Kidney (tissue), 14 donors: ENCODE data around the gene SPIB. TPM values are rescaled to one million over a fixed set of nuclear protein-coding genes. Genes with fewer than 3 reads are reported as not detected.
A peak's percentile ranks its signal among the peaks of the same experiment; 100 is the strongest.

Experiments
- DNase-seq, 5 donors: peaks; one replicate each; pipeline ENCODE4 v3.0.0-alpha.2; 2013 to 2020
- FAIRE-seq: peaks from 2 replicates; lab custom pipeline; 2012; peaks lifted over from hg19 to GRCh38; lab: Jason Lieb, UNC
- H3K27ac ChIP-seq, 2 donors: one replicate each; pipeline ENCODE4 v1.7.0; 2013; ENCODE audit warnings: low read depth in 2 of 2, low read length in 2 of 2, inconsistent platforms in 1 of 2
- H3K27me3 ChIP-seq: one replicate; pipeline ENCODE4 v1.7.1; 2013; ENCODE audit warnings: low read length, inconsistent platforms; ENCODE audit not compliant: control insufficient read depth, insufficient read depth
- H3K36me3 ChIP-seq, 3 donors: one replicate each; pipeline versions ENCODE4 v1.7.0 to v1.7.1; 2013; ENCODE audit warnings: low read length in 3 of 3, control low read depth in 1 of 3, inconsistent platforms in 1 of 3; ENCODE audit not compliant: insufficient read depth in 3 of 3, control insufficient read depth in 2 of 3
- H3K4me1 ChIP-seq, 3 donors: one replicate each; pipeline versions ENCODE4 v1.7.0 to v1.7.1; 2013; ENCODE audit warnings: low read length in 3 of 3, inconsistent platforms in 1 of 3, low read depth in 1 of 3; ENCODE audit not compliant: control insufficient read depth in 2 of 3, insufficient read depth in 2 of 3
- H3K4me3 ChIP-seq, 3 donors: one replicate each; pipeline versions ENCODE4 v1.7.0 to v1.8.1; 2013; ENCODE audit warnings: low read length in 3 of 3, control low read depth in 1 of 3, inconsistent platforms in 1 of 3
- H3K9ac ChIP-seq, 3 donors: one replicate each; pipeline versions ENCODE4 v1.7.0 to v1.7.1; 2013; ENCODE audit warnings: low read length in 3 of 3, control low read depth in 1 of 3, inconsistent platforms in 1 of 3
- H3K9me3 ChIP-seq, 3 donors: one replicate each; pipeline versions ENCODE4 v1.7.0 to v1.7.1; 2013; ENCODE audit warnings: low read length in 3 of 3, control low read depth in 1 of 3, inconsistent platforms in 1 of 3; ENCODE audit not compliant: control insufficient read depth in 2 of 3, insufficient read depth in 1 of 3
- intact Hi-C: fragments of 100-400 bp; cut with DNase I; formaldehyde crosslinking; loops from one replicate; pipeline ENCODE4 v1.11.1; 2022
- polyA plus RNA-seq: library from polyadenylated mRNA; stranded (reverse); fragments of 350-450 nt; fragmentation: Illumina TruSeq; extraction: RNeasy Lipid Tissue Mini Kit (QIAGEN cat#74804); gene quantifications from one replicate; pipeline ENCODE4 v1.2.3, GENCODE V29; 2014; ENCODE audit warnings: low read depth, low replicate concordance; ENCODE audit not compliant: insufficient read depth
- total RNA-seq: library from RNA; stranded (reverse); fragmentation: NEBNext Ultra II Directional; extraction: Animal tissue kit (Norgen Biotek cat#: 25700); gene quantifications from one replicate; pipeline ENCODE4 v1.2.1, GENCODE V29; 2021
- TF ChIP-seq, protein P1 (sequence below): IDR thresholded peaks from 3 replicates; pipeline ENCODE4 v1.5.1; 2012; ENCODE audit warnings: mild to moderate bottlenecking, moderate library complexity, borderline replicate concordance; ENCODE audit not compliant: insufficient read depth; ENCODE audit errors: extremely low read depth
- donor health status: control.
- donor health status: control.
- donor health status: control.
- donor health status: control.
- donor health status: control.
- donor health status: DM: yes; HTN: yes; CAD: no.
- donor health status: Normal renal cell carcinoma (clear cell type).

The SPIB gene
- total and polyA plus RNA-seq, 2 donors from 2014 or later, result 1.1 TPM; not detected in 1

GRCh38 chr19:50427318-50427925 is 8.7 kb downstream of the SPIB start:
- Histone ChIP-seq H3K27me3 (no peaks in the 10 kb centered on the region), H3K36me3 (no peaks in the 10 kb centered on the region), H3K4me3 (no peak overlapping the region), H3K9ac (no peak overlapping the region), H3K27ac (no peak overlapping the region), H3K9me3 (no peaks in the 10 kb centered on the region), H3K4me1 (peaks cover 0 to 7% (median 3%) of the 10 kb centered on the region in 3 donors)
- TF ChIP-seq, protein P1, sequence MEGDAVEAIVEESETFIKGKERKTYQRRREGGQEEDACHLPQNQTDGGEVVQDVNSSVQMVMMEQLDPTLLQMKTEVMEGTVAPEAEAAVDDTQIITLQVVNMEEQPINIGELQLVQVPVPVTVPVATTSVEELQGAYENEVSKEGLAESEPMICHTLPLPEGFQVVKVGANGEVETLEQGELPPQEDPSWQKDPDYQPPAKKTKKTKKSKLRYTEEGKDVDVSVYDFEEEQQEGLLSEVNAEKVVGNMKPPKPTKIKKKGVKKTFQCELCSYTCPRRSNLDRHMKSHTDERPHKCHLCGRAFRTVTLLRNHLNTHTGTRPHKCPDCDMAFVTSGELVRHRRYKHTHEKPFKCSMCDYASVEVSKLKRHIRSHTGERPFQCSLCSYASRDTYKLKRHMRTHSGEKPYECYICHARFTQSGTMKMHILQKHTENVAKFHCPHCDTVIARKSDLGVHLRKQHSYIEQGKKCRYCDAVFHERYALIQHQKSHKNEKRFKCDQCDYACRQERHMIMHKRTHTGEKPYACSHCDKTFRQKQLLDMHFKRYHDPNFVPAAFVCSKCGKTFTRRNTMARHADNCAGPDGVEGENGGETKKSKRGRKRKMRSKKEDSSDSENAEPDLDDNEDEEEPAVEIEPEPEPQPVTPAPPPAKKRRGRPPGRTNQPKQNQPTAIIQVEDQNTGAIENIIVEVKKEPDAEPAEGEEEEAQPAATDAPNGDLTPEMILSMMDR, result no peak
- DNase-seq, result no peak
- intact Hi-C loops, result no loop called here
- FAIRE-seq, result no peak

- H3K9ac ChIP-seq, result peak overlapping the region in 1 of 3 donors; percentile 67
- DNase-seq (peak; percentile 93 to 97 (median 94)), FAIRE-seq (no peak)
- H3K9me3 ChIP-seq, result no peaks in the 10 kb centered on the region
- peaks cover 0 to 7% (median 3%) of the 10 kb centered on the region in 3 donors for H3K4me1 ChIP-seq
- intact Hi-C loops, result no loop called here
- no peaks in the 10 kb centered on the region for H3K27me3 ChIP-seq
- no peaks in the 10 kb centered on the region for H3K36me3 ChIP-seq
- no peak overlapping the region for H3K27ac ChIP-seq
- peak overlapping the region in 1 of 3 donors; percentile 35 for H3K4me3 ChIP-seq
- TF ChIP-seq, protein P1, result no peak
Observed at GRCh38 chr19:50427997-50428425, 9.3 kb downstream of the SPIB start.

DNA sequence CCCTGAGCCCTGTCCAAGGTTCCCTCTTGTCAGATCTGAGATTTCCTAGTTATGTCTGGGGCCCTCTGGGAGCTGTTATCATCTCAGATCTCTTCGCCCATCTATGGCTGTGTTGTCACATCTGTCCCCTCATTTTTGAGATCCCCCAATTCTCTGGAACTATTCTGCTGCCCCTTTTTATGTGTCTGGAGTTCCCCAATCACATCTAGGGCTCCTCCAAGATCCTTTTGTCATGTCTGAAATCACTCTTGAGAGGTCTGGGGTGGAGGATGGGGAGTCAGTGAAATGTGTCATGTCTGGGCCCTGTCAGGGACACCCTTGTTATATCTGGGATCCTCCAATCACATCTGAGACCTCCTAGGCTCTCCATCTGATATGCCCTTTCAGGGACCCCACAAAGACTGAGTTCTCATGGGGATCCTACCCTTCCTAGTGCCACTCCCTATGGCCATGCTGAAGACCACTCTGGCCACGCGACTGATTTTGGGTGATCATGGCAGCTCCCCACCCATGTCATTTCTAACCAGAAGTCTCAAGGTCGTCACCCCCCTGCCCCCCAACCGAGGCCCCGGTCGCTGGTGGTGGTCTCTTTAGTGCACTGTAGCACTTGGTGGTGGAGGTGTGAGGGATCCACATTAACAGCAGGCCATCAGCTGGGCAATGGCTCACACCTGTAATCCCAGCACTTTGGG is 10.2 kb downstream of the SPIB start:
- no peak for FAIRE-seq
- no peak for DNase-seq
- H3K4me3 ChIP-seq, result no peak overlapping the region
- intact Hi-C loops, result no loop called here
- no peak overlapping the region for H3K9ac ChIP-seq
- H3K4me1 ChIP-seq, result peaks cover 0 to 7% (median 3%) of the 10 kb centered on the region in 3 donors
- H3K27ac ChIP-seq, result no peak overlapping the region
- H3K36me3 ChIP-seq, result no peaks in the 10 kb centered on the region
- H3K9me3 ChIP-seq, result no peaks in the 10 kb centered on the region
- TF ChIP-seq, protein P1, result no peak
- H3K27me3 ChIP-seq, result no peaks in the 10 kb centered on the region
